Measurements from ENCODE around the gene LAMTOR4.
"Not testable (repeated sequence)": the region's sequence is repeated elsewhere in the genome, so short reads cannot be mapped to it uniquely, and the experiment has no call there.

LAMTOR4 gene

GRCh38 chr7:100173806-100174495, 25.2 kb downstream of the LAMTOR4 start:
- DNase-seq = no peak

GRCh38 chr7:100174582-100174981, 25.9 kb downstream of the LAMTOR4 start:
- DNase-seq = no peak

GRCh38 chr7:100175296-100175935, 26.7 kb downstream of the LAMTOR4 start:
- DNase-seq = no peak

- DNase-seq = no peak
These were observed 27.7 kb downstream of the LAMTOR4 start for GRCh38 chr7:100176096-100177044.

- DNase-seq = peak; percentile 98
These were observed 28.6 kb downstream of the LAMTOR4 start, which contains the start of the genes GPC2 and STAG3 for GRCh38 chr7:100177045-100178001. GPC2 (minus strand) TSS chr7:100177381; CDS start chr7:100177199, 182 bp downstream. STAG3 (plus strand) TSS chr7:100177918; CDS start chr7:100180557, 2,639 bp downstream.

GRCh38 chr7:100180084-100180483, 31.4 kb downstream of the LAMTOR4 start:
- not testable (repeated sequence) for DNase-seq

GRCh38 chr7:100182616-100183015, 33.9 kb downstream of the LAMTOR4 start:
- not testable (repeated sequence) for DNase-seq

GRCh38 chr7:100183090-100183489, 34.4 kb downstream of the LAMTOR4 start:
- DNase-seq = not testable (repeated sequence)

- no peak for DNase-seq
These were observed 37.0 kb downstream of the LAMTOR4 start for GRCh38 chr7:100185726-100186125.

- no peak for DNase-seq
These were observed 40.3 kb downstream of the LAMTOR4 start for GRCh38 chr7:100189061-100189460.

- DNase-seq = no peak
These were observed 41.5 kb downstream of the LAMTOR4 start for GRCh38 chr7:100190048-100190711.

GRCh38 chr7:100191775-100192174, 43.1 kb downstream of the LAMTOR4 start:
- DNase-seq = no peak

- not testable (repeated sequence) for DNase-seq
These were observed 43.7 kb downstream of the LAMTOR4 start for GRCh38 chr7:100192281-100192862.

- DNase-seq = no peak
These were observed 44.3 kb downstream of the LAMTOR4 start for GRCh38 chr7:100192969-100193368.

- DNase-seq = no peak
These were observed 46.5 kb downstream of the LAMTOR4 start for GRCh38 chr7:100195222-100195621.

- not testable (repeated sequence) for DNase-seq
These were observed 47.2 kb downstream of the LAMTOR4 start for GRCh38 chr7:100195901-100196322.

GRCh38 chr7:100198266-100198665, 49.5 kb downstream of the LAMTOR4 start:
- no peak for DNase-seq

GRCh38 chr7:100200693-100201092, 52.0 kb downstream of the LAMTOR4 start:
- no peak for DNase-seq
